Activated CD8-positive, alpha-beta T cell treated with anti-CD3 and anti-CD28 coated beads, Interleukin-2, amount 10 ng/mL, durations not matched to agents 7 days and 5 days (primary cell): ENCODE data around the gene CALCR. TPM values are rescaled to one million over a fixed set of nuclear protein-coding genes. Genes with fewer than 3 reads are reported as not detected.

Experiments
- ATAC-seq: fragments of 150-1000 bp; cut with Tn5 transposase; one replicate; pipeline ENCODE4 v1.10.0; 2021; ENCODE audit warnings: moderate library complexity
- CTCF ChIA-PET: fragments of 350-600 bp; sonication (Branson Sonifier 250); formaldehyde crosslinking; loops from one replicate; lab custom pipeline; 2021; ENCODE audit warnings: antibody characterized with exemption; lab: Charles Lee
- POLR2A ChIA-PET: fragments of 350-600 bp; sonication (Branson Sonifier 250); formaldehyde crosslinking; loops from one replicate; lab custom pipeline; 2021; ENCODE audit warnings: antibody characterized with exemption; lab: Charles Lee
- DNase-seq: peaks from one replicate; pipeline ENCODE4 v3.0.0-alpha.2; 2020
- H3K27ac Mint-ChIP-seq: one replicate; pipeline ENCODE4 v1.8.0; 2021; ENCODE audit warnings: mild to moderate bottlenecking, mixed read lengths
- H3K27me3 Mint-ChIP-seq: one replicate; pipeline ENCODE4 v1.8.0; 2021; ENCODE audit warnings: low read depth, mixed read lengths
- H3K36me3 Mint-ChIP-seq: one replicate; pipeline ENCODE4 v1.8.0; 2021; ENCODE audit warnings: low read depth, mixed read lengths
- H3K4me1 Mint-ChIP-seq: one replicate; pipeline ENCODE4 v1.8.0; 2021; ENCODE audit warnings: low read depth, mixed read lengths
- H3K4me3 Mint-ChIP-seq: one replicate; pipeline ENCODE4 v1.8.0; 2021; ENCODE audit warnings: mild to moderate bottlenecking, mixed read lengths
- H3K9me3 Mint-ChIP-seq: one replicate; pipeline ENCODE4 v1.8.0; 2022; ENCODE audit warnings: mixed read lengths; ENCODE audit not compliant: insufficient read depth
- total RNA-seq, 2 experiments: library from RNA; stranded (reverse); gene quantifications; one replicate each; pipeline ENCODE4 v1.2.3, GENCODE V29; 2021

Gene CALCR
- total RNA-seq, 2 experiments from 2014 or later = not detected

DNA sequence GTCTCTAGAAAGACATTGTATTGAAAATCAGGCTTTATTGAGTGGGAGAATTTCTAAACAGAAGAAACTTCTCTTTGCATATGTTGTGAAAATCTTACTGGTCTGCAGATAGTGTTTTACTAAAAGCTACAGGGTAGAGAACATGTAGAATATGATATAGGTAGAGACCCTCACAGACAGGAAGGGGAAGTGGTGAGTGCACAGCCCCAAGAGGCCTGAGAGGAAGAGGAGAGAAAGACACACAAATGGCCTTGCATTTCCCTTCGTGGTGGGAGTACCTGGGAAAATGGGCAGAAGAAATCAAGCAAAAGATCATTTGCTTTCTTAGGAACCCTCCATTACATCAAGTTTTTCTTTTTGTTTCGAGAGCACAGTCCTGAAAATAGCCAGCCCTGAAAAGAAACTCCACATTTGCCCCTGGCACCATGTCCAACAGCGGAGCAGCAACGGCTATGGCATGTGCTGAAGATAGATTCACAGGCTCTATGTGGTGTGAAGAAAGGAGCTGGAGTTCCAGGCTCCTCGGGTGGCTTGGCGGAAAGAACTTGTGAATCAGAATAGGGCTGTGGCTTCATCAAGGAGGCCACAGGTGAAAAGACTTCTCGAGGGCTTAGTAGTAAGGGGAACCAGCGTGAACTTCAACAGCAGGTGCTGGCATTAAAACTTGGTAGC, 143.5 kb downstream of the CALCR start:
- peak; percentile 28 for DNase-seq
- no peaks in the 10 kb centered on the region for H3K9me3 Mint-ChIP-seq
- ChIA-PET POLR2A (no interaction called here), CTCF (interaction anchor here (3.4 kb wide), 1 partner anchor 12 kb away, joined by 15 read pairs; no protein-coding TSS in a partner anchor)
- peaks cover 3% of the 10 kb centered on the region for H3K36me3 Mint-ChIP-seq
- peak overlapping the region; percentile 86 for H3K27ac Mint-ChIP-seq
- peak; percentile 64 for ATAC-seq
- peaks cover 24% of the 10 kb centered on the region for H3K4me1 Mint-ChIP-seq
- no peak overlapping the region for H3K4me3 Mint-ChIP-seq
- no peaks in the 10 kb centered on the region for H3K27me3 Mint-ChIP-seq

DNA sequence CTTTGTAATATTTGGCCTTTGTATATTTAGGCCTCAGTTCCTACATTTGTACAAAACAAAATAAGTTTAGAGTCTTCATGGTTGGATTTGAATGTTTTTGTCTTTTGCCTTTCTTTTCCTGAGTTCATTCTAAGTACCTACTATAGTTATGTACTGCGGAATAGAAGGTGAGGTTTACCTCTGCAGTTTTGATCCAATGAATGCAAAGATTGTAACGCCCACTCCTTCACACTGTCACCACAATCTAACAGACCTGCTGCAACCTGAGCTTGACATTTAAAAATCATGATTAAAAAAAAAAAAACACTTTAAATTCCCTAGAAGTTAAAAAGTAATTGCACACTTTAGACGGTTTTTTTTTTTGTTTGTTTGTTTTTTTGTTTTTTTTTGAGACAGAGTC, 145.0 kb downstream of the CALCR start:
- ChIA-PET CTCF (interaction anchor here (3.4 kb wide), 1 partner anchor 13 kb away, joined by 15 read pairs; no protein-coding TSS in a partner anchor), POLR2A (no interaction called here)
- Mint-ChIP-seq H3K27me3 (no peaks in the 10 kb centered on the region), H3K27ac (no peak overlapping the region), H3K4me3 (no peak overlapping the region), H3K4me1 (peaks cover 25% of the 10 kb centered on the region), H3K36me3 (peaks cover 3% of the 10 kb centered on the region), H3K9me3 (no peaks in the 10 kb centered on the region)
- DNase-seq = no peak
- ATAC-seq = no peak

DNA sequence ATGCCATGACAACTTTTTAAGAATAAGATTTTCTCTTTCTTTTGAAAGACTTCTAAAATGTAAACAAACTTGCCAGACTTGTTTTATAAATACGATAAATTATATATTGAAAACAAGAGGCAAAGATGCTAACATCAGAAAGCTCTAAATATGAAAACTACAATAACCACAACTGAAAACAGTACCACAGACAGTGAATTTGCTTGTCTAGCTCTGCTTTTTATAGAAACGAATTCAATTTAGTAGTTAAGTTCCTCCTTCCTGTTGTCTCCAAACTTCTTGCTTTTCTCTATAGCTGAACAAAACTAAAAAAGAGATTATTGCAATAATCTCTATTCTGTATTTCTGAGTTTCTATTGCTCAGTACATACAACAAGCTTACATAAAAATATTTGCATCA, 147.4 kb downstream of the CALCR start:
- Mint-ChIP-seq H3K27ac (no peak overlapping the region), H3K36me3 (peaks cover 3% of the 10 kb centered on the region), H3K9me3 (no peaks in the 10 kb centered on the region), H3K27me3 (peaks cover under 1% of the 10 kb centered on the region), H3K4me1 (peaks cover 25% of the 10 kb centered on the region), H3K4me3 (no peak overlapping the region)
- CTCF ChIA-PET = interaction anchor here (1.1 kb wide), 1 partner anchor 16 kb away, joined by 3 read pairs; no protein-coding TSS in a partner anchor
- ATAC-seq (no peak), DNase-seq (no peak)
- POLR2A ChIA-PET = no interaction called here

DNA sequence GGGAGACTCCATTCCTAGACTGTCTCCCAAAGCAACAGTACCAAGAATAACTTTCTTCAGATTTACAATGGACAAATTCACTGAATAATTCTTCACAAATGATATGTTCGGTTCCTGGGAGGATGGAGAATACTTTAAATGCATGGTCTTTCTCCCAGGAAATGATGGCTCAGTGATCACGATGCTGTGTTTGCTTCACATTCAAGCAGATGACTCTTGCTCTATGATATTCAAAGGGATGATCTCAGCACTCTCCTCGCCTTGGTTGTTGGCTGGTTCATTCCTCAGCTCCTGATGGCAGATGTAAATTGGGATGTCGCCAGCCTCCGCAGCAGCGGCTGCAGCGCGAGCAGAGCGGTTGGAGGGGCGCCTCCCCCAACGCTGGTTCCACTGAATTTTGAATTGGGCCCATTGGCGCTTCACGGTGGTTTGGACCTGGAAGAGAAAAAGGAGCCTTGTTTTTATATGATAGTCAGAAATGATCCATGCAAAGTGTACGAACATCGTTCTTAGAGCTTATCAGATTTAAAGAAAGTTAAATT, 148.3 kb downstream of the CALCR start:
- ChIA-PET CTCF (no interaction called here), POLR2A (no interaction called here)
- Mint-ChIP-seq H3K27me3 (peaks cover 2% of the 10 kb centered on the region), H3K9me3 (no peaks in the 10 kb centered on the region), H3K36me3 (peaks cover 3% of the 10 kb centered on the region), H3K4me1 (peaks cover 16% of the 10 kb centered on the region), H3K4me3 (no peak overlapping the region), H3K27ac (no peak overlapping the region)
- no peak for ATAC-seq
- DNase-seq = no peak

DNA sequence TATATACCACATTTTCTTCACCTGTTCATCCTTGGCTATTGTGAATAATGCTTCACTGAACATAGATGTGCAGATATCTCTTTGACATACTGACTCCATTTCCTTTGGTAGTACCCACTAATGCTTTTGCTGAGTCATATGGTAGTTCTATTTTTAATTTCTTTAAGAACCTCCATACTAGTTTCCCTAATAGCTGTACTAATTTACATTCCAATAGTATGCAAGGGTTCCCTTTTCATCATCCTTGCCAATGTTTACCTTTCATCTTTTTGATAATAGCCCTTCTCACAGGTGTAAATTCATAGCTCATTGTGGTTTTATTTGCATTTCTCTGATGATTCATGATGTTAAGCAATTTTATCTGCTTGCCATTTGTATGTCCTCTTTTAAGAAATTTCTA, 159.9 kb downstream of the CALCR start:
- H3K9me3 Mint-ChIP-seq = no peaks in the 10 kb centered on the region
- ChIA-PET CTCF (no interaction called here), POLR2A (no interaction called here)
- H3K27ac Mint-ChIP-seq = no peak overlapping the region
- H3K36me3 Mint-ChIP-seq = no peaks in the 10 kb centered on the region
- H3K27me3 Mint-ChIP-seq = peaks cover 9% of the 10 kb centered on the region
- H3K4me1 Mint-ChIP-seq = no peaks in the 10 kb centered on the region
- ATAC-seq (no peak), DNase-seq (no peak)
- H3K4me3 Mint-ChIP-seq = no peak overlapping the region

DNA sequence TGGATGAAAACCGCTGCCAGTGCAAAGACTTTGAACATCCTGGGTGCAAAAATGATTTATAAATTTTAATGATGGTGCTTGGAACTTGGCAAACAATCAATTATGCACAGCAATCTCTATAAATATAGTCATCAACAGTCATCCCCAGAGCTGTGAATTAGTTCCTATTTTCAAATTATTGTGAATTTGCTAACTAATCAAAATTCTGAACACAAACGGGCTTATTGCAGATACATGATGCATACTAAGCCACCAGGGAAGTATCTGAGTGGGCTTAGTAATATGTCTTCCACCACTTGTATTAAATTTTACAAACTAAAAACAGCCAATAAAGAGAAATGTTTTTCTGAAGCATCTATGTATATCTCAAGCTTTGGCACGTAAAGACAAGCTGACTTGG, 165.2 kb downstream of the CALCR start:
- POLR2A ChIA-PET = no interaction called here
- no peaks in the 10 kb centered on the region for H3K27me3 Mint-ChIP-seq
- DNase-seq (no peak), ATAC-seq (no peak)
- no peak overlapping the region for H3K4me3 Mint-ChIP-seq
- peaks cover 3% of the 10 kb centered on the region for H3K9me3 Mint-ChIP-seq
- CTCF ChIA-PET = interaction anchor here (0.8 to 1.1 kb wide), 2 partner anchors 29 to 141 kb away, joined by 3 to 4 read pairs; no protein-coding TSS in a partner anchor
- no peak overlapping the region for H3K27ac Mint-ChIP-seq
- H3K36me3 Mint-ChIP-seq = no peaks in the 10 kb centered on the region
- H3K4me1 Mint-ChIP-seq = no peaks in the 10 kb centered on the region

DNA sequence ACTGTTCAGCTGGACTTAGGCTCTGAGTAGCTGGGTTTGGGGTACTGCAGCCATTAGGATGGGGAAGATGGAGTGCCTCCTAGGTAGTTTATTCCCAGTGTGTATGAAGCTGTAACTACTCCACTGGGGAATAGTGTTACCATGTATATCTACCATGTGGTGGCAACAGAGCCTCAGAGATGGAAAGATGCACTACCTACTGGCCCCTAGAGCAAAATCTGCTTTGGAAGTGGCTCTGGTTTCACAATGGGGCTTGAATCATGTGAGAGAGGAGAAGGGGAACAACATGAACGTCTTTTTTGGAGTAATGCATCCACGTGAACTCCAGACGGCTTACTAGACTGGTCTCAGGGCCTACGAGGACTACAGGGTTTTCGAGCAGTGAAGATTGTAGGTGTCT, 167.3 kb downstream of the CALCR start:
- POLR2A ChIA-PET = no interaction called here
- no peak for DNase-seq
- no peaks in the 10 kb centered on the region for H3K36me3 Mint-ChIP-seq

DNA sequence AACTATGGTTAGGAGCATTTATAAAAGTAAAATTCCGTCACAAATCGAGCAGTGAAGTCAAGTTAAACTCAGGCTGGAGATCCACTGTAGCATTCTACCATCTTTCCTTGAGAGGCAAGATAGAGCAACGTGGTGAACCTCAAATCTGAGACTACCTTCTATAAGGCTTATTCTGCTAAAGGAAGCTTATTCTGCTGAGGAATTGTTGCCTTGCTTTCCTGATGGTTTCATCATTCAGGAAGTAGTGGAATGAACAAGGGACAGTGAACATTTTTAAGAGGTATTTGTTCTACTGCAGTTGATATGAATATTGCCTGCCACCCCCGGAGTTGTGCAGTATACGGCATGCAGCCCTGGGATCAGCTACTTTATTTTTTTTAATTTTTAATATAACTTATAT, 171.6 kb downstream of the CALCR start:
- Mint-ChIP-seq H3K27ac (no peak overlapping the region), H3K27me3 (no peaks in the 10 kb centered on the region), H3K4me3 (no peak overlapping the region), H3K36me3 (no peaks in the 10 kb centered on the region), H3K4me1 (no peaks in the 10 kb centered on the region), H3K9me3 (peaks cover 3% of the 10 kb centered on the region)
- ChIA-PET CTCF (no interaction called here), POLR2A (no interaction called here)
- DNase-seq = no peak
- no peak for ATAC-seq

More for the DNA sequence above, 167.3 kb downstream of the CALCR start:
- CTCF ChIA-PET = interaction anchor here (1.1 kb wide), 1 partner anchor 142 kb away, joined by 3 read pairs; no protein-coding TSS in a partner anchor
- H3K27me3 Mint-ChIP-seq = no peaks in the 10 kb centered on the region
- H3K27ac Mint-ChIP-seq = no peak overlapping the region
- no peak overlapping the region for H3K4me3 Mint-ChIP-seq
- no peak for ATAC-seq
- H3K4me1 Mint-ChIP-seq = no peaks in the 10 kb centered on the region
- H3K9me3 Mint-ChIP-seq = peaks cover 3% of the 10 kb centered on the region

DNA sequence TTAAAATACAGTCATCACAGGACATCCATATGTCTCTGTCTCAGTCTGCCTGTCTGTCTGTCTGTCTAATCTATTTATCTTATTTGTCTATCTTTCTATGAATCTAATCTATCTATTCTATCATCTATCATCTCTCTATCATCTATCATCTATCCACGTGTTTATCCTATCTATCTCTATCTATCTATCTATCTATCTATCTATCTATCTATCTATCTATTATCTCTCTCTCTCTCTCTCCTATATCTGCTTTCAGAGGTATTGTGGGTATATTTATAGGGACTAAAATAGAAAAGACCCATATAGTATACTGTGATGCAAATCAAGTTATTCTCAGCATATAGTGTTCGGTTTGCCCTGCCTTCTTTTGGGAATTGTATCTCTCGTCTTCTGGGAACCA, 174.9 kb downstream of the CALCR start:
- Mint-ChIP-seq H3K4me3 (no peak overlapping the region), H3K36me3 (no peaks in the 10 kb centered on the region), H3K27me3 (no peaks in the 10 kb centered on the region), H3K4me1 (no peaks in the 10 kb centered on the region), H3K27ac (no peak overlapping the region), H3K9me3 (no peaks in the 10 kb centered on the region)
- POLR2A ChIA-PET = no interaction called here
- ATAC-seq (no peak), DNase-seq (no peak)
- CTCF ChIA-PET = no interaction called here

DNA sequence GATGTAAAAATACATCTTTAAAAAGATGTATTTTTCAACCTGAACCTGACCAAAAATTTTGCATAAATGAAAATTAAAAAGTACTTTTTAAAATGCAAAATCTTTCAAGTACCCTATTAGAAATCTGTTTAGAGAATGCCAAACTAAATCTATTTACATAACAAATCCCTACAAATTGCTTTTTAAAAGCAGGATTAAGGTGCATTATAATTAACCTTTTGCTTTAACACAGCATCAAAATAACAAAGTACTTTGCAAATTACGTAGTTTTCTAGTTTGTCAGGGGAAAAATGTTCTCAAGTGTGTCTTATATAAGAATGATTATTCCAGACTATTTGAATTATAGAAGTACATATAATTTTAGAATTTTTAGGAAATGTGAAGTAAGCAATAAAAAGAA, 181.5 kb downstream of the CALCR start:
- Mint-ChIP-seq H3K4me1 (no peaks in the 10 kb centered on the region), H3K36me3 (no peaks in the 10 kb centered on the region), H3K9me3 (no peaks in the 10 kb centered on the region), H3K27me3 (peaks cover 1% of the 10 kb centered on the region), H3K4me3 (no peak overlapping the region), H3K27ac (no peak overlapping the region)
- DNase-seq (no peak), ATAC-seq (no peak)
- CTCF ChIA-PET = no interaction called here
- POLR2A ChIA-PET = no interaction called here

DNA sequence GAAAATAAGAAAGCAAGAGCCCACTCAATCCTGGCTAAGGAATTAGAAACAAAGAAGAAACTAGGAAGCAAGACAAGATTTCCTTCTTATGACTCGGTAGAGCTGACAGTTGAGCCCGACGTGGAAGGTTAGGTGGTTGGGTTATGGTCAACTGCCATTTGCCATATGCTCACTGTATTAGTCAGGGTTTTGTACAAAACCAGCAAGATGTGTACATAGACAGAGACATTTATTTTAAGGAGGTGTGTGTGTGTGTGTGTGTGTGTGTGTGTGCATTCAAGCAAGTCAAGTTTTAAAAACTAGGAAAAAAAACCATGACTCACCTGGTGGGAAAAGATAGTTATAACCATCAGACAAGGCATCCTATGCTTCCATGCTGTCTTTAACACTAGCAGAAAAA, 183.9 kb downstream of the CALCR start:
- Mint-ChIP-seq H3K36me3 (no peaks in the 10 kb centered on the region), H3K4me3 (no peak overlapping the region), H3K9me3 (no peaks in the 10 kb centered on the region), H3K27ac (no peak overlapping the region), H3K4me1 (no peaks in the 10 kb centered on the region), H3K27me3 (peaks cover 8% of the 10 kb centered on the region)
- no peak for ATAC-seq
- ChIA-PET POLR2A (no interaction called here), CTCF (no interaction called here)
- no peak for DNase-seq

DNA sequence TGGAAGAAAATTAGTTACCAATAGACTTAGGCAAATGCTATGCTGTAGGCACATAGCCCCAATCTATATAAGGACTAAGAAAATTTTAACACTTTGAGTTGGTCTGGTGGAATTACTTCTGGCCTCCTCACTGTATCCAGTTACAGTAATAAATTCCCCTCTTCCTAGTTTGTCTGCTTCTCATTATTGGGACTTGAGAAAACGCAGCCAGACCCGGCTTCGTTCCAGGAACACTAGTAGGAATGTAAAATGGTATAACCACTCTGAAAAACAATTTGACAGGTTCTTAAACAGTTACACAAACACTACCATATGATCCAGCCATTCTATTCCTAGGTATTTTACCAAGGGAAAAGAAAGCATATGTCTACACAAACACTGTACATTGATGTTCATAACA, 192.2 kb downstream of the CALCR start:
- Mint-ChIP-seq H3K9me3 (no peaks in the 10 kb centered on the region), H3K36me3 (no peaks in the 10 kb centered on the region), H3K27me3 (peaks cover 14% of the 10 kb centered on the region), H3K4me3 (no peak overlapping the region), H3K4me1 (peaks cover 2% of the 10 kb centered on the region), H3K27ac (no peak overlapping the region)
- ChIA-PET POLR2A (no interaction called here), CTCF (no interaction called here)
- ATAC-seq (no peak), DNase-seq (no peak)
